ENCODE measurements around the gene TMBIM4. TPM values are rescaled to one million over a fixed set of nuclear protein-coding genes. Genes with fewer than 3 reads are reported as not detected.

The TMBIM4 gene
- total RNA-seq, 1 experiment from 2014 or later, result 51.1 TPM

GRCh38 chr12:66143868-66144267, 25.9 kb downstream of the TMBIM4 start:
- Histone ChIP-seq H4K20me1 (ENCODE audit: insufficient read depth) (no peaks in the 10 kb centered on the region), H3K4me1 (ENCODE audit: control insufficient read depth in 1 of 2, insufficient read depth in 2 of 2, low read length in 2 of 2) (peaks cover 0 to 8% of the 10 kb centered on the region in 2 experiments; a peak in 2 of 4 replicates), H3K79me2 (ENCODE audit: insufficient read depth, low read length) (no peaks in the 10 kb centered on the region), H2AFZ (ENCODE audit: low read depth, low read length, poor library complexity, severe bottlenecking) (no peak overlapping the region), H3K4me2 (ENCODE audit: low read length) (no peak overlapping the region), H3K9me2 (ENCODE audit: insufficient read depth) (no peaks in the 10 kb centered on the region), H3K9me3 (ENCODE audit: control insufficient read depth in 1 of 2, insufficient read depth in 1 of 2, low read depth in 1 of 2, low read length in 2 of 2) (peaks cover 18 to 26% of the 10 kb centered on the region in 2 experiments; a peak in 2 of 4 replicates), H3K9ac (ENCODE audit: low read length) (no peak overlapping the region), H3K4me3 (replicated peaks in 1 of 2; ENCODE audit: low read depth in 1 of 2, low read length in 2 of 2) (no peak overlapping the region), H3K27me3 (ENCODE audit: insufficient read depth, low read length) (no peaks in the 10 kb centered on the region), H3K27ac (ENCODE audit: low read depth, low read length) (no peak overlapping the region), H3K36me3 (ENCODE audit: control insufficient read depth in 1 of 2, insufficient read depth in 2 of 2, low read length in 2 of 2) (peaks cover 3 to 38% of the 10 kb centered on the region in 2 experiments; a peak in 2 of 4 replicates)
- ChIA-PET POLR2A (no interaction called here), RAD21 (ENCODE audit: low non-redundant PET in 1 of 2, low total read pairs in 2 of 2, uncharacterized antibody in 2 of 2, unreplicated experiment in 2 of 2) (no interaction called here), CTCF (no interaction called here)
- intact Hi-C loops (cut with micrococcal nuclease), result no loop called here
- no peak for TF ChIP-seq ELF1 (IDR thresholded peaks at IDR 0.05; ENCODE audit: borderline replicate concordance, low read depth)
- TF ChIP-seq, protein P1, sequence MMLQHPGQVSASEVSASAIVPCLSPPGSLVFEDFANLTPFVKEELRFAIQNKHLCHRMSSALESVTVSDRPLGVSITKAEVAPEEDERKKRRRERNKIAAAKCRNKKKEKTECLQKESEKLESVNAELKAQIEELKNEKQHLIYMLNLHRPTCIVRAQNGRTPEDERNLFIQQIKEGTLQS (IDR thresholded peaks at IDR 0.05), result no peak
- no peak for DNase-seq (ENCODE audit: low read depth, low spot score)
- no peak for ATAC-seq
- BruUV-seq (replicated peaks), result no TSS peak

- Histone ChIP-seq H3K9me3 (ENCODE audit: control insufficient read depth in 1 of 2, insufficient read depth in 1 of 2, low read depth in 1 of 2, low read length in 2 of 2) (peaks cover 18 to 26% of the 10 kb centered on the region in 2 experiments; a peak in 2 of 4 replicates), H3K4me1 (ENCODE audit: control insufficient read depth in 1 of 2, insufficient read depth in 2 of 2, low read length in 2 of 2) (peaks cover 0 to 8% of the 10 kb centered on the region in 2 experiments; a peak in 2 of 4 replicates), H3K27ac (ENCODE audit: low read depth, low read length) (no peak overlapping the region), H3K79me2 (ENCODE audit: insufficient read depth, low read length) (no peaks in the 10 kb centered on the region), H3K36me3 (ENCODE audit: control insufficient read depth in 1 of 2, insufficient read depth in 2 of 2, low read length in 2 of 2) (peaks cover 4 to 48% of the 10 kb centered on the region in 2 experiments; a peak in 3 of 4 replicates), H3K4me2 (ENCODE audit: low read length) (no peak overlapping the region), H2AFZ (ENCODE audit: low read depth, low read length, poor library complexity, severe bottlenecking) (no peak overlapping the region), H3K9ac (ENCODE audit: low read length) (no peak overlapping the region), H3K9me2 (ENCODE audit: insufficient read depth) (no peaks in the 10 kb centered on the region), H3K4me3 (replicated peaks in 1 of 2; ENCODE audit: low read depth in 1 of 2, low read length in 2 of 2) (no peak overlapping the region), H3K27me3 (ENCODE audit: insufficient read depth, low read length) (no peaks in the 10 kb centered on the region), H4K20me1 (ENCODE audit: insufficient read depth) (no peaks in the 10 kb centered on the region)
- DNase-seq (ENCODE audit: low read depth, low spot score) (no peak), ATAC-seq (no peak)
- CTCF ChIA-PET, result no interaction called here
- POLR2A ChIA-PET, result no interaction called here
- RAD21 ChIA-PET (ENCODE audit: low non-redundant PET in 1 of 2, low total read pairs in 2 of 2, uncharacterized antibody in 2 of 2, unreplicated experiment in 2 of 2), result no interaction called here
- BruUV-seq (replicated peaks), result no TSS peak
- intact Hi-C loops (cut with micrococcal nuclease), result no loop called here
- no peak for TF ChIP-seq YY1 (IDR thresholded peaks at IDR 0.05; ENCODE audit: extremely low read depth, insufficient replicate concordance, low read depth, low read length)
- no peak for TF ChIP-seq SIN3A (IDR thresholded peaks at IDR 0.05; ENCODE audit: low read depth)
- no peak for TF ChIP-seq EZH2phosphoT487 (IDR thresholded peaks at IDR 0.05; ENCODE audit: borderline replicate concordance)
- no peak for TF ChIP-seq ZNF274 (IDR thresholded peaks at IDR 0.05; ENCODE audit: low read depth, low read length)
- TF ChIP-seq CEBPB (IDR thresholded peaks at IDR 0.05; ENCODE audit: low read depth), result no peak
- no peak for TF ChIP-seq SP1 (IDR thresholded peaks at IDR 0.05; ENCODE audit: low read depth)
- TF ChIP-seq, protein P2, sequence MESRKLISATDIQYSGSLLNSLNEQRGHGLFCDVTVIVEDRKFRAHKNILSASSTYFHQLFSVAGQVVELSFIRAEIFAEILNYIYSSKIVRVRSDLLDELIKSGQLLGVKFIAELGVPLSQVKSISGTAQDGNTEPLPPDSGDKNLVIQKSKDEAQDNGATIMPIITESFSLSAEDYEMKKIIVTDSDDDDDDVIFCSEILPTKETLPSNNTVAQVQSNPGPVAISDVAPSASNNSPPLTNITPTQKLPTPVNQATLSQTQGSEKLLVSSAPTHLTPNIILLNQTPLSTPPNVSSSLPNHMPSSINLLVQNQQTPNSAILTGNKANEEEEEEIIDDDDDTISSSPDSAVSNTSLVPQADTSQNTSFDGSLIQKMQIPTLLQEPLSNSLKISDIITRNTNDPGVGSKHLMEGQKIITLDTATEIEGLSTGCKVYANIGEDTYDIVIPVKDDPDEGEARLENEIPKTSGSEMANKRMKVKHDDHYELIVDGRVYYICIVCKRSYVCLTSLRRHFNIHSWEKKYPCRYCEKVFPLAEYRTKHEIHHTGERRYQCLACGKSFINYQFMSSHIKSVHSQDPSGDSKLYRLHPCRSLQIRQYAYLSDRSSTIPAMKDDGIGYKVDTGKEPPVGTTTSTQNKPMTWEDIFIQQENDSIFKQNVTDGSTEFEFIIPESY (IDR thresholded peaks at IDR 0.05; ENCODE audit: extremely low read depth, insufficient replicate concordance, low read length), result no peak
- no peak for TF ChIP-seq ZFX (IDR thresholded peaks at IDR 0.05)
- TF ChIP-seq, protein P1 (IDR thresholded peaks at IDR 0.05), result no peak
- TF ChIP-seq, protein P3, sequence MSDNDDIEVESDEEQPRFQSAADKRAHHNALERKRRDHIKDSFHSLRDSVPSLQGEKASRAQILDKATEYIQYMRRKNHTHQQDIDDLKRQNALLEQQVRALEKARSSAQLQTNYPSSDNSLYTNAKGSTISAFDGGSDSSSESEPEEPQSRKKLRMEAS (IDR thresholded peaks at IDR 0.05), result no peak
- no peak for TF ChIP-seq JUND (IDR thresholded peaks at IDR 0.05)
- TF ChIP-seq TCF7L2 (IDR thresholded peaks at IDR 0.05; ENCODE audit: borderline replicate concordance, extremely low read depth, insufficient read depth, insufficient read length), result no peak
- TF ChIP-seq FOSL1 (IDR thresholded peaks at IDR 0.05; ENCODE audit: low read depth), result no peak
- no peak for TF ChIP-seq CBX3 (IDR thresholded peaks at IDR 0.05; ENCODE audit: low read depth)
Measured at GRCh38 chr12:66142826-66143225, 27.0 kb downstream of the TMBIM4 start.
